GM19468 (cell line): ENCODE data around the gene TMX4.
A peak's percentile ranks its signal among the peaks of the same experiment; 100 is the strongest.

Experiments used
- ATAC-seq: cut with Tn5 transposase; IDR thresholded peaks from one replicate; pipeline ENCODE4 v1.9.1; 2021; ENCODE audit warnings: mild to moderate bottlenecking, moderate library complexity, moderate number of reproducible peaks; ENCODE audit not compliant: unreplicated experiment; ENCODE audit errors: extremely low read depth

Gene TMX4

GRCh38 chr20:8020314-8021079, 936 bp upstream of the TMX4 start:
- ATAC-seq: peak; percentile 21

GRCh38 chr20:8019998-8020247, 362 bp upstream of the TMX4 start:
- ATAC-seq: no peak

- peak; percentile 31 for ATAC-seq
Measured at GRCh38 chr20:8018958-8019245, 659 bp downstream of the TMX4 start.

- no peak for ATAC-seq
Measured at GRCh38 chr20:8012724-8013123, 6.8 kb downstream of the TMX4 start.

- ATAC-seq: no peak
Measured at GRCh38 chr20:8008733-8009132, 10.8 kb downstream of the TMX4 start.

GRCh38 chr20:8007490-8007889, 12.1 kb downstream of the TMX4 start:
- ATAC-seq: no peak

- no peak for ATAC-seq
Measured at GRCh38 chr20:8005575-8006366, 13.8 kb downstream of the TMX4 start.

- no peak for ATAC-seq
Measured at GRCh38 chr20:8005033-8005432, 14.5 kb downstream of the TMX4 start.

- ATAC-seq: no peak
Measured at GRCh38 chr20:8002056-8002455, 17.5 kb downstream of the TMX4 start.

- ATAC-seq: no peak
Measured at GRCh38 chr20:8000796-8001195, 18.8 kb downstream of the TMX4 start.

- ATAC-seq: no peak
Measured at GRCh38 chr20:7996898-7997297, 22.7 kb downstream of the TMX4 start.

GRCh38 chr20:7994809-7995208, 24.8 kb downstream of the TMX4 start:
- peak; percentile 45 for ATAC-seq

GRCh38 chr20:7993703-7994102, 25.9 kb downstream of the TMX4 start:
- ATAC-seq: no peak

- no peak for ATAC-seq
Measured at GRCh38 chr20:7993238-7993637, 26.3 kb downstream of the TMX4 start.

GRCh38 chr20:7990385-7990784, 29.2 kb downstream of the TMX4 start:
- ATAC-seq: no peak

GRCh38 chr20:7989379-7989778, 30.2 kb downstream of the TMX4 start:
- no peak for ATAC-seq

GRCh38 chr20:7985916-7986315, 33.6 kb downstream of the TMX4 start:
- no peak for ATAC-seq

- ATAC-seq: no peak
Measured at GRCh38 chr20:7984192-7984591, 35.4 kb downstream of the TMX4 start.

- no peak for ATAC-seq
Measured at GRCh38 chr20:7981374-7981773, 38.2 kb downstream of the TMX4 start.

- no peak for ATAC-seq
Measured at GRCh38 chr20:7980332-7981046, 39.1 kb downstream of the TMX4 start.

GRCh38 chr20:7977709-7978108, 41.9 kb downstream of the TMX4 start:
- ATAC-seq: no peak
